IMR-90 (cell line): ENCODE measurements around the gene CHAC1. TPM values are rescaled to one million over a fixed set of nuclear protein-coding genes. Genes with fewer than 3 reads are reported as not detected.

Experiments
- ATAC-seq: fragments of 200-7000 bp; cut with Tn5 transposase; 2 replicates; pipeline ENCODE4 v1.9.1; 2020; ENCODE audit warnings: low read depth, mild to moderate bottlenecking, moderate library complexity
- BruUV-seq: library from RNA; stranded (reverse); fragments of 400-500 nt; replicated peaks from 2 replicates; lab custom pipeline; 2021; lab: Mats Ljungman, UMichigan
- CTCF ChIA-PET: fragments of 300-600 bp; formaldehyde crosslinking; extraction: SDS; loops from one replicate; lab custom pipeline; 2021; ENCODE audit warnings: antibody characterized with exemption; lab: Yijun Ruan, JAX
- POLR2A ChIA-PET: fragments of 300-600 bp; sonication (Branson Sonifier 250); formaldehyde crosslinking; loops from one replicate; lab custom pipeline; 2022; ENCODE audit warnings: antibody characterized with exemption; ENCODE audit not compliant: unreplicated experiment; lab: Charles Lee
- DNase-seq: peaks from one replicate; pipeline ENCODE4 v3.0.0; 2013
- H2AFZ ChIP-seq: replicated peaks from 2 replicates; pipeline ENCODE3; 2013; ENCODE audit warnings: low read length, mild to moderate bottlenecking; ENCODE audit not compliant: poor library complexity
- H2AK5ac ChIP-seq: 2 replicates; pipeline ENCODE4 v1.6.1; 2013; ENCODE audit warnings: low read depth, low read length, inconsistent platforms
- H2AK9ac ChIP-seq: replicated peaks from 2 replicates; pipeline ENCODE3; 2013; ENCODE audit warnings: mild to moderate bottlenecking, low read depth, low read length, moderate library complexity; ENCODE audit not compliant: poor library complexity
- H2BK120ac ChIP-seq: 2 replicates; pipeline ENCODE4 v1.6.1; 2013; ENCODE audit warnings: low read depth, low read length, inconsistent platforms
- H2BK15ac ChIP-seq: 3 replicates; pipeline ENCODE4 v1.6.1; 2013; ENCODE audit warnings: low read depth, low read length, inconsistent platforms
- H2BK20ac ChIP-seq: 2 replicates; pipeline ENCODE4 v1.6.1; 2013; ENCODE audit warnings: low read depth, mild to moderate bottlenecking, inconsistent platforms, low read length, moderate library complexity
- H2BK5ac ChIP-seq: 2 replicates; pipeline ENCODE4 v1.6.1; 2013; ENCODE audit warnings: mild to moderate bottlenecking, low read depth, low read length, inconsistent platforms; ENCODE audit not compliant: poor library complexity, severe bottlenecking
- H3K14ac ChIP-seq: replicated peaks from 2 replicates; pipeline ENCODE4 v1.6.1; 2013; ENCODE audit warnings: low read depth, low read length, inconsistent platforms
- H3K18ac ChIP-seq: 2 replicates; pipeline ENCODE4 v1.6.1; 2013; ENCODE audit warnings: low read depth, low read length, control low read depth
- H3K23ac ChIP-seq: 2 replicates; pipeline ENCODE4 v1.6.1; 2013; ENCODE audit warnings: low read depth, low read length, inconsistent platforms
- H3K27ac ChIP-seq: 2 replicates; pipeline ENCODE4 v1.5.1; 2013; ENCODE audit warnings: mild to moderate bottlenecking, control low read depth, low read length; ENCODE audit not compliant: insufficient read depth
- H3K27me3 ChIP-seq: 2 replicates; pipeline ENCODE4 v1.6.1; 2013; ENCODE audit warnings: low read length; ENCODE audit not compliant: control insufficient read depth, insufficient read depth
- H3K36me3 ChIP-seq: 2 replicates; pipeline ENCODE4 v1.6.1; 2013; ENCODE audit warnings: low read length, mixed read lengths; ENCODE audit not compliant: control insufficient read depth, insufficient read depth
- H3K4ac ChIP-seq: 2 replicates; pipeline ENCODE4 v1.6.1; 2013; ENCODE audit warnings: low read depth, low read length, inconsistent platforms
- H3K4me1 ChIP-seq: 2 replicates; pipeline ENCODE4 v1.6.1; 2013; ENCODE audit warnings: low read length, mixed read lengths; ENCODE audit not compliant: control insufficient read depth, insufficient read depth
- H3K4me2 ChIP-seq: 2 replicates; pipeline ENCODE4 v1.6.1; 2013; ENCODE audit warnings: low read depth, mild to moderate bottlenecking, control low read depth, low read length, moderate library complexity
- H3K4me3 ChIP-seq: 2 replicates; pipeline ENCODE4 v1.5.1; 2013; ENCODE audit warnings: low read depth, mild to moderate bottlenecking, control low read depth, low read length, moderate library complexity; ENCODE audit not compliant: insufficient read depth
- H3K56ac ChIP-seq: 2 replicates; pipeline ENCODE4 v1.6.1; 2013; ENCODE audit warnings: low read length, inconsistent platforms; ENCODE audit not compliant: insufficient read depth; ENCODE audit errors: extremely low read depth
- H3K79me1 ChIP-seq, 2 experiments: 2 replicates each; pipeline ENCODE4 v1.6.1; 2013; ENCODE audit warnings: low read length in 2 of 2, inconsistent platforms in 1 of 2, low read depth in 1 of 2
- H3K9ac ChIP-seq: 2 replicates; pipeline ENCODE4 v1.6.1; 2013; ENCODE audit warnings: low read depth, low read length, control low read depth
- H3K9me1 ChIP-seq: 2 replicates; pipeline ENCODE4 v1.6.1; 2013; ENCODE audit warnings: low read length, inconsistent platforms; ENCODE audit not compliant: insufficient read depth
- H3K9me3 ChIP-seq: 2 replicates; pipeline ENCODE4 v1.6.1; 2013; ENCODE audit warnings: low read length; ENCODE audit not compliant: control insufficient read depth, insufficient read depth
- H4K20me1 ChIP-seq: 2 replicates; pipeline ENCODE4 v1.6.1; 2013; ENCODE audit warnings: low read length, inconsistent platforms; ENCODE audit not compliant: insufficient read depth
- H4K5ac ChIP-seq: 2 replicates; pipeline ENCODE4 v1.6.1; 2013; ENCODE audit warnings: mild to moderate bottlenecking, low read depth, low read length, control low read depth
- H4K8ac ChIP-seq, 2 experiments: 2 replicates each; pipeline ENCODE4 v1.6.1; 2013; ENCODE audit warnings: low read depth in 2 of 2, low read length in 2 of 2, control low read depth in 1 of 2, inconsistent platforms in 1 of 2
- H4K91ac ChIP-seq: 2 replicates; pipeline ENCODE4 v1.6.1; 2013; ENCODE audit warnings: low read depth, low read length, inconsistent platforms; ENCODE audit not compliant: insufficient read depth
- BHLHE40 ChIP-seq: fragments of 150-350 bp; IDR thresholded peaks from 2 replicates; pipeline ENCODE4 v1.6.1; 2016; ENCODE audit warnings: mild to moderate bottlenecking, low read depth, low read length
- CTCF ChIP-seq: conservative IDR thresholded peaks from 2 replicates; pipeline ENCODE4 v1.5.1; 2012; ENCODE audit warnings: mild to moderate bottlenecking, low read depth, low read length, improper control_type of control experiment
- FOS ChIP-seq: fragments of 150-350 bp; IDR thresholded peaks from 2 replicates; pipeline ENCODE4 v1.6.1; 2016; ENCODE audit warnings: low read depth, low read length
- RCOR1 ChIP-seq: IDR thresholded peaks from 2 replicates; pipeline ENCODE4 v1.6.1; 2012; ENCODE audit warnings: mild to moderate bottlenecking, low read length, improper control_type of control experiment; ENCODE audit not compliant: insufficient replicate concordance
- WGBS, 2 experiments: methylation state at CpG; one replicate each; pipeline versions ENCODE4 v1.1.5 to v1.1.7; 2013; ENCODE audit warnings: missing lambda C conversion rate in 2 of 2; ENCODE audit not compliant: insufficient read length in 1 of 2; ENCODE audit errors: extremely low coverage in 2 of 2; 5-methylcytosine and 5-hydroxymethylcytosine counted together
- dilution Hi-C: fragments of 300-500 bp; cut with HindIII; formaldehyde crosslinking; loops from one replicate; pipeline ENCODE4 v1.14.3; 2018; ENCODE audit warnings: low sequenced_read_pairs; ENCODE audit not compliant: unreplicated experiment
- in situ Hi-C: fragments of 300-500 bp; cut with MboI; formaldehyde crosslinking; loops from 3 replicates; pipeline ENCODE4 v1.14.3; 2019; ENCODE audit warnings: low sequenced_read_pairs, inconsistent platforms, mixed read lengths
- intact Hi-C: fragments of 100-400 bp; cut with micrococcal nuclease; formaldehyde crosslinking; loops from 2 replicates; pipeline ENCODE4 v1.10.0; 2022
- polyA plus RNA-seq, 3 experiments: library from polyadenylated mRNA; depleted of rRNA; stranded (reverse); fragments of >200 nt; gene quantifications; 2 replicates each; pipeline ENCODE4 v1.2.3, GENCODE V29; 2012; ENCODE audit warnings: low replicate concordance in 1 of 3
- total RNA-seq: library from RNA; depleted of rRNA; stranded (reverse); fragments of >200 nt; gene quantifications from 2 replicates; pipeline ENCODE4 v1.2.3, GENCODE V29; 2012

CHAC1 gene
- total and polyA plus RNA-seq, 2 of the 4 experiments (the other 2 are of a cell fraction) = 51.3 to 77.8 TPM

- TF ChIP-seq CTCF = no peak
These were observed 31.7 kb downstream of the CHAC1 start (continued) for GRCh38 chr15:40984964-40985363.

DNA sequence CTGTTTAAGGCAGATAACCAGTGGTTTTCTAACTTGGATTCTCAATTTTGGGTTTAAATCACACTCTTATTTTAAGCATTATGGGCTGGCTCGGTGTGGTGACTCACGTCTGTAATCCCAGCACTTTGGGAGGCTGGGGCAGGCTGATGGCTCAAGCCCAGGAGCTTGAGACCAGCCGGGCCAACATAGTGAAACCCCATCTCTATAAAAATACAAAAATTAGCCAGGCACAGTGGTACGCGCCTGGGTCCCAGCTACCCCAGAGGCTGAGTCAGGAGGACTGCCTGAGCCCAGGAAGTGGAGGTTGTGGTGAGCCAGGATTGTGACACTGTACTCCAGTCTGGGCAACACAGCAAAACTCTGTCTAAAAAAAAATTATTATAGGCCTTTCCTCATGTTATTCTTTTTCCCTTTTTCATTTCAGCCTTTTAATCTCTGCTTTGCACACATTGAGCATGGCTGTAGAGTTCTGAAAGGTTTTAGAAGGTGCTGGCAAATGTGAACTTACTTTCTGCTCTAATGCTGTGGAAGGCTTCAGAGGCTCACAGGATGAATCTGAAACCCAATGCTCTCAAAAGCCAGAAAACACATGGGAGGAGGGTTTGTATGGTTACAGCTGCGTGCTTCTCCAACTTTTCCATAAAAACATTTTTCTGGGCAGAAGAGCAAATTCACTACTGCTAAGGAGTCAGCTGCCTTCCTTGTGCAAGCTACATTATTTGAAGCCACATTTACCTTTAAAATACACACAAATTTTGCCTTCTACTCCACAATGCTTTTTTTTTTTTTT lies 32.5 kb downstream of the CHAC1 start:
- Histone ChIP-seq H3K23ac (peak overlapping the region; percentile 96), H3K36me3 (peaks cover 40% of the 10 kb centered on the region), H3K9me1 (peaks cover 21% of the 10 kb centered on the region), H3K14ac (peak overlapping the region; percentile 91), H4K91ac (peak overlapping the region; percentile 100), H3K4me2 (peak overlapping the region; percentile 27; the same call in 1 of the 2 replicates), H3K4me1 (peaks cover 34% of the 10 kb centered on the region), H2AFZ (no peak overlapping the region), H2AK5ac (peak overlapping the region; percentile 89), H3K56ac (peak overlapping the region; percentile 95), H2BK15ac (peak overlapping the region; percentile 80; the same call in 1 of the 3 replicates), H3K79me1 (peaks cover 40 to 82% of the 10 kb centered on the region in 2 experiments), H4K20me1 (no peaks in the 10 kb centered on the region; the same call in 1 of the 2 replicates), H3K27me3 (no peaks in the 10 kb centered on the region), H2AK9ac (peak overlapping the region; percentile 63), H2BK120ac (peak overlapping the region; percentile 99), H4K5ac (peak overlapping the region; percentile 85; the same call in 1 of the 2 replicates), H3K27ac (peak overlapping the region; percentile 82), H3K9me3 (no peaks in the 10 kb centered on the region), H2BK5ac (peak overlapping the region; percentile 97), H4K8ac (peak overlapping the region; percentile 69 to 97), H2BK20ac (peak overlapping the region; percentile 97), H3K9ac (peak overlapping the region; percentile 19; the same call in 1 of the 2 replicates), H3K4me3 (no peak overlapping the region), H3K18ac (peak overlapping the region; percentile 93), H3K4ac (peak overlapping the region; percentile 100)
- BruUV-seq = no TSS peak
- DNase-seq = peak; percentile 73
- intact Hi-C loops (no loop called here), in situ Hi-C loops (no loop called here), dilution Hi-C loops (no loop called here)
- peak; percentile 55 for ATAC-seq
- ChIA-PET POLR2A (interaction anchor here (0.8 to 1.1 kb wide), 2 partner anchors 14 to 29 kb away, joined by 3 to 6 read pairs; no protein-coding TSS in a partner anchor), CTCF (interaction anchor here (1.1 kb wide), 1 partner anchor 37 kb away, joined by 3 read pairs; no protein-coding TSS in a partner anchor)
- WGBS, 2 experiments = no CpG with 5 or more reads among the region's 6 CpGs
- TF ChIP-seq BHLHE40 (no peak), FOS (peak; percentile 49; the same call in 1 of the 2 replicates), RCOR1 (peak; percentile 28)
